GM12878 (cell line): ENCODE data around the gene ERG. TPM values are rescaled to one million over a fixed set of nuclear protein-coding genes. Genes with fewer than 3 reads are reported as not detected.

ENCODE experiments used
- ATAC-seq: fragments of 200-7000 bp; cut with Tn5 transposase; 3 replicates; pipeline ENCODE4 v1.9.1; 2020; ENCODE audit warnings: mild to moderate bottlenecking, moderate library complexity
- BruUV-seq: library from RNA; stranded (reverse); fragments of 400-500 nt; replicated peaks from 2 replicates; lab custom pipeline; 2021; lab: Mats Ljungman, UMichigan
- CTCF ChIA-PET: fragments of 300-600 bp; sonication (Branson Sonifier 250); formaldehyde crosslinking; extraction: SDS; loops from one replicate; lab custom pipeline; 2021; ENCODE audit warnings: inconsistent platforms; lab: Yijun Ruan, JAX
- POLR2A ChIA-PET: fragments of 350-600 bp; formaldehyde crosslinking; extraction: SDS; loops from one replicate; lab custom pipeline; 2021; ENCODE audit warnings: inconsistent platforms; lab: Charles Lee
- RAD21 ChIA-PET: fragments of 300-600 bp; sonication (Branson Sonifier 250); formaldehyde crosslinking; loops from one replicate; lab custom pipeline; 2023; ENCODE audit warnings: antibody characterized with exemption; ENCODE audit not compliant: unreplicated experiment; lab: Charles Lee
- SMC1A ChIA-PET: fragments of 300-600 bp; sonication (Branson Sonifier 250); formaldehyde crosslinking; loops from one replicate; lab custom pipeline; 2023; ENCODE audit not compliant: unreplicated experiment, uncharacterized antibody; lab: Charles Lee
- DNase-seq: peaks from one replicate; pipeline ENCODE4 v3.0.0-alpha.2; 2011; ENCODE audit warnings: low read depth, low spot score
- FAIRE-seq: peaks from 3 replicates; lab custom pipeline; 2011; peaks lifted over from hg19 to GRCh38; lab: Jason Lieb, UNC
- H2AFZ ChIP-seq: 2 replicates; pipeline ENCODE4 v1.6.0; 2011; ENCODE audit warnings: low read depth, low read length, control low read depth; ENCODE audit not compliant: control insufficient read depth
- H3K27ac ChIP-seq: 2 replicates; pipeline ENCODE4 v1.5.1; 2011; ENCODE audit warnings: control low read depth; ENCODE audit not compliant: control insufficient read depth, insufficient read depth
- H3K27me3 ChIP-seq, 2 experiments: replicated peaks in 1 of 2; 2 replicates each; pipeline versions ENCODE4 v1.6.0 to v1.6.1; 2011; ENCODE audit warnings: low read length in 1 of 2; ENCODE audit not compliant: control insufficient read depth in 2 of 2, insufficient read depth in 2 of 2
- H3K36me3 ChIP-seq, 2 experiments: 2 replicates each; pipeline ENCODE4 v1.5.1; 2011; ENCODE audit warnings: low read length in 1 of 2; ENCODE audit not compliant: control insufficient read depth in 2 of 2, insufficient read depth in 2 of 2
- H3K4me1 ChIP-seq: 2 replicates; pipeline ENCODE4 v1.6.1; 2011; ENCODE audit warnings: mild to moderate bottlenecking, low read length, moderate library complexity, mixed read lengths; ENCODE audit not compliant: control insufficient read depth, insufficient read depth
- H3K4me2 ChIP-seq: 2 replicates; pipeline ENCODE4 v1.6.0; 2011; ENCODE audit warnings: control low read depth; ENCODE audit not compliant: control insufficient read depth, insufficient read depth
- H3K4me3 ChIP-seq: fragments of 200-600 bp; sonication (generic); 2 replicates; pipeline ENCODE4 v1.5.1; 2016
- H3K79me2 ChIP-seq: 2 replicates; pipeline ENCODE4 v1.6.0; 2011; ENCODE audit warnings: low read length; ENCODE audit not compliant: control insufficient read depth, insufficient read depth
- H3K9ac ChIP-seq: 2 replicates; pipeline ENCODE4 v1.8.0; 2011; ENCODE audit warnings: low read length, control low read depth, mixed read lengths; ENCODE audit not compliant: control insufficient read depth, insufficient read depth
- H3K9me3 ChIP-seq: replicated peaks from 3 replicates; pipeline ENCODE4 v1.5.1; 2011; ENCODE audit warnings: mild to moderate bottlenecking, low read length; ENCODE audit not compliant: control insufficient read depth, insufficient read depth
- H4K20me1 ChIP-seq: 2 replicates; pipeline ENCODE4 v1.6.0; 2011; ENCODE audit not compliant: control insufficient read depth, insufficient read depth
- IKZF1 ChIP-seq: fragments of 450-650 bp; conservative IDR thresholded peaks from 2 replicates; pipeline ENCODE4 v1.6.1; 2017; ENCODE audit warnings: antibody characterized with exemption, mild to moderate bottlenecking
- MEF2A ChIP-seq: IDR thresholded peaks from 2 replicates; pipeline ENCODE4 v1.6.1; 2011; ENCODE audit warnings: low read depth, mild to moderate bottlenecking, low read length, moderate library complexity; ENCODE audit not compliant: insufficient read depth
- MLLT1 ChIP-seq: fragments of 450-650 bp; IDR thresholded peaks from 2 replicates; pipeline ENCODE4 v1.6.1; 2016; ENCODE audit warnings: mild to moderate bottlenecking
- MYC ChIP-seq: IDR thresholded peaks from 2 replicates; pipeline ENCODE4 v1.6.1; 2011; ENCODE audit warnings: mild to moderate bottlenecking, low read length, moderate library complexity, inconsistent platforms; ENCODE audit not compliant: insufficient read depth, insufficient replicate concordance, insufficient read length, severe bottlenecking
- RELA ChIP-seq: fragments of 450-650 bp; IDR thresholded peaks from 2 replicates; pipeline ENCODE4 v1.8.0; 2014; ENCODE audit warnings: borderline replicate concordance; ENCODE audit not compliant: partially characterized antibody
- SP1 ChIP-seq: IDR thresholded peaks from one replicate; pipeline ENCODE4 v1.6.1; 2011; ENCODE audit warnings: low read depth, low read length
- ZBTB33 ChIP-seq: fragments of 450-650 bp; IDR thresholded peaks from 2 replicates; pipeline ENCODE4 v1.6.1; 2017; ENCODE audit warnings: mild to moderate bottlenecking
- whole genome bisulfite sequencing: methylation state at CpG from one replicate; pipeline ENCODE4 v1.1.6; 2016; ENCODE audit warnings: low lambda C conversion rate; ENCODE audit not compliant: insufficient replicate concordance, insufficient coverage; ENCODE audit errors: missing lambda C conversion rate; 5-methylcytosine and 5-hydroxymethylcytosine counted together
- in situ Hi-C: fragments of 300-500 bp; cut with MboI; formaldehyde crosslinking; loops from 9 replicates; pipeline ENCODE4 v1.14.3; 2018; ENCODE audit warnings: mixed read lengths
- intact Hi-C: fragments of 100-400 bp; cut with micrococcal nuclease; formaldehyde crosslinking; loops from one replicate; pipeline ENCODE4 v1.14.2; 2022; ENCODE audit not compliant: unreplicated experiment
- polyA plus RNA-seq, 11 experiments: library from polyadenylated mRNA; depleted of rRNA in 4 of 11; unstranded in 6 of 11; stranded (reverse) in 5 of 11; fragments of >200 nt; fragmentation: Nextera tagmentation in 4 of 11; fragmentation: Illumina TruSeq in 1 of 11; extraction: Ambion mirVana in 4 of 11; extraction: Trizol in 1 of 11; gene quantifications; 1 replicate in 1 of 11; 2 replicates in 10 of 11; pipeline versions ENCODE4 v1.2.1 to v1.2.3, GENCODE V29; 2011 to 2016; ENCODE audit warnings: inconsistent platforms in 2 of 11, missing spikeins in 2 of 11, low read depth in 1 of 11
- total RNA-seq, 4 experiments: library from RNA; depleted of rRNA in 3 of 4; stranded (reverse); fragments of >200 nt in 3 of 4; fragmentation: Illumina TruSeq in 1 of 4; extraction: Trizol in 1 of 4; gene quantifications; 2 replicates each; pipeline versions ENCODE4 v1.2.1 to v1.2.3, GENCODE V29; 2013 to 2021
- TF ChIP-seq, protein P1 (sequence below): fragments of 450-650 bp; IDR thresholded peaks from 2 replicates; pipeline ENCODE4 v1.6.1; 2017; ENCODE audit warnings: low read depth, mild to moderate bottlenecking, moderate library complexity
- TF ChIP-seq, protein P2 (sequence below): fragments of 450-650 bp; IDR thresholded peaks from 2 replicates; pipeline ENCODE4 v1.6.1; 2014; ENCODE audit warnings: mild to moderate bottlenecking

ERG gene
- total and polyA plus RNA-seq, 10 of the 15 experiments (the other 5 are each of a cell fraction or from before 2014, with no cell fraction given), result not detected

GRCh38 chr21:38459490-38459889, 38.8 kb downstream of the ERG start:
- POLR2A ChIA-PET, result no interaction called here
- Histone ChIP-seq H3K4me3 (no peak overlapping the region), H3K27me3 (no peaks in the 10 kb centered on the region), H4K20me1 (no peaks in the 10 kb centered on the region), H3K27ac (no peak overlapping the region), H3K9ac (no peak overlapping the region), H3K4me1 (no peaks in the 10 kb centered on the region), H3K4me2 (no peak overlapping the region), H2AFZ (no peak overlapping the region), H3K36me3 (no peaks in the 10 kb centered on the region), H3K79me2 (no peaks in the 10 kb centered on the region), H3K9me3 (no peaks in the 10 kb centered on the region)
- no peak for DNase-seq
- FAIRE-seq, result no peak
- SMC1A ChIA-PET, result interaction anchor here (0.8 kb wide), 1 partner anchor 153 kb away, joined by 3 read pairs; no protein-coding TSS in a partner anchor
- ATAC-seq, result no peak
- RAD21 ChIA-PET, result no interaction called here
- BruUV-seq, result no TSS peak
- no peak for TF ChIP-seq MLLT1
- TF ChIP-seq, protein P1, sequence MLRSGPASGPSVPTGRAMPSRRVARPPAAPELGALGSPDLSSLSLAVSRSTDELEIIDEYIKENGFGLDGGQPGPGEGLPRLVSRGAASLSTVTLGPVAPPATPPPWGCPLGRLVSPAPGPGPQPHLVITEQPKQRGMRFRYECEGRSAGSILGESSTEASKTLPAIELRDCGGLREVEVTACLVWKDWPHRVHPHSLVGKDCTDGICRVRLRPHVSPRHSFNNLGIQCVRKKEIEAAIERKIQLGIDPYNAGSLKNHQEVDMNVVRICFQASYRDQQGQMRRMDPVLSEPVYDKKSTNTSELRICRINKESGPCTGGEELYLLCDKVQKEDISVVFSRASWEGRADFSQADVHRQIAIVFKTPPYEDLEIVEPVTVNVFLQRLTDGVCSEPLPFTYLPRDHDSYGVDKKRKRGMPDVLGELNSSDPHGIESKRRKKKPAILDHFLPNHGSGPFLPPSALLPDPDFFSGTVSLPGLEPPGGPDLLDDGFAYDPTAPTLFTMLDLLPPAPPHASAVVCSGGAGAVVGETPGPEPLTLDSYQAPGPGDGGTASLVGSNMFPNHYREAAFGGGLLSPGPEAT, result no peak
- in situ Hi-C loops (no loop called here), intact Hi-C loops (no loop called here)
- WGBS, result 0% methylated on average over 1 of the region's 1 CpG
- CTCF ChIA-PET, result no interaction called here

DNA sequence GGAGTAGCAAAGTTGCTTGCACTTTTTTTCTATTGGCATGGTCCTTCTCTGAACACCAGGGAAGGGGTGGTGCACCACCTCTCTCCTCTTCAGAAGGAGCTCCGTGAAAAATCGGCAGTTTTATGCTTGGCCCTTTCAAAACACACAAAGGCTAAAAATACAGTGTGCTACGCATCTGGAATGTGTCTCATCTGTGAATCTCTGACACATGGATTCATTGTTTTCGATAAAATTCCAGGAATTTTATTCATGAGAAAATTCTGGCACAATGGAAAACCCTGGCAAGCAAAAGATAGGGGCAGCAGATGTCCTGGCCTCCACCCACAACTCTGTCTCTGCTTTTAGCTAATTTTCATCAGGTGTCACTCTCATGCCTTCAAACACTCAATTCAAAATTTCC, 42.9 kb downstream of the ERG start:
- no TSS peak for BruUV-seq
- H3K9me3 ChIP-seq, result no peaks in the 10 kb centered on the region
- POLR2A ChIA-PET, result interaction anchor here (0.6 kb wide), 1 partner anchor 50 kb away, joined by 3 read pairs; no protein-coding TSS in a partner anchor
- no peaks in the 10 kb centered on the region for H4K20me1 ChIP-seq
- DNase-seq (no peak), FAIRE-seq (no peak), ATAC-seq (no peak)
- RAD21 ChIA-PET, result no interaction called here
- no peak overlapping the region for H3K4me3 ChIP-seq
- no peak overlapping the region for H3K9ac ChIP-seq
- no peaks in the 10 kb centered on the region for H3K4me1 ChIP-seq
- no peaks in the 10 kb centered on the region for H3K27me3 ChIP-seq
- no peak overlapping the region for H3K27ac ChIP-seq
- in situ Hi-C loops, result no loop called here
- no peaks in the 10 kb centered on the region for H3K36me3 ChIP-seq
- WGBS, result 33% methylated on average over 4 of the region's 4 CpGs
- CTCF ChIA-PET, result no interaction called here
- intact Hi-C loops, result no loop called here
- SMC1A ChIA-PET, result no interaction called here
- H3K79me2 ChIP-seq, result no peaks in the 10 kb centered on the region
- H2AFZ ChIP-seq, result no peak overlapping the region
- H3K4me2 ChIP-seq, result no peak overlapping the region
- TF ChIP-seq IKZF1, result no peak
- no peak for TF ChIP-seq MEF2A
- TF ChIP-seq ZBTB33, result no peak
- TF ChIP-seq, protein P2, sequence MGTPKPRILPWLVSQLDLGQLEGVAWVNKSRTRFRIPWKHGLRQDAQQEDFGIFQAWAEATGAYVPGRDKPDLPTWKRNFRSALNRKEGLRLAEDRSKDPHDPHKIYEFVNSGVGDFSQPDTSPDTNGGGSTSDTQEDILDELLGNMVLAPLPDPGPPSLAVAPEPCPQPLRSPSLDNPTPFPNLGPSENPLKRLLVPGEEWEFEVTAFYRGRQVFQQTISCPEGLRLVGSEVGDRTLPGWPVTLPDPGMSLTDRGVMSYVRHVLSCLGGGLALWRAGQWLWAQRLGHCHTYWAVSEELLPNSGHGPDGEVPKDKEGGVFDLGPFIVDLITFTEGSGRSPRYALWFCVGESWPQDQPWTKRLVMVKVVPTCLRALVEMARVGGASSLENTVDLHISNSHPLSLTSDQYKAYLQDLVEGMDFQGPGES, result no peak
- no peak for TF ChIP-seq SP1
- TF ChIP-seq MYC, result no peak
- no peak for TF ChIP-seq RELA
